GM18873 (cell line): ENCODE measurements around the gene CERS1.
A peak's percentile ranks its signal among the peaks of the same experiment; 100 is the strongest.
"Not testable (repeated sequence)": the region's sequence is repeated elsewhere in the genome, so short reads cannot be mapped to it uniquely, and the experiment has no call there.

Source experiments
- ATAC-seq: cut with Tn5 transposase; IDR thresholded peaks from one replicate; pipeline ENCODE4 v1.9.1; 2021; ENCODE audit warnings: mild to moderate bottlenecking, moderate library complexity, moderate number of reproducible peaks; ENCODE audit not compliant: unreplicated experiment, low FRiP score

Gene CERS1

GRCh38 chr19:18919086-18919899 lies 23.3 kb upstream of the CERS1 start, which contains the start of the genes COPE and DDX49:
COPE (minus strand) TSS chr19:18919387; CDS start chr19:18919348, 39 bp downstream.
DDX49 (plus strand) TSS chr19:18919715; CDS start chr19:18919742, 27 bp downstream.
- ATAC-seq: peak; percentile 93

DNA sequence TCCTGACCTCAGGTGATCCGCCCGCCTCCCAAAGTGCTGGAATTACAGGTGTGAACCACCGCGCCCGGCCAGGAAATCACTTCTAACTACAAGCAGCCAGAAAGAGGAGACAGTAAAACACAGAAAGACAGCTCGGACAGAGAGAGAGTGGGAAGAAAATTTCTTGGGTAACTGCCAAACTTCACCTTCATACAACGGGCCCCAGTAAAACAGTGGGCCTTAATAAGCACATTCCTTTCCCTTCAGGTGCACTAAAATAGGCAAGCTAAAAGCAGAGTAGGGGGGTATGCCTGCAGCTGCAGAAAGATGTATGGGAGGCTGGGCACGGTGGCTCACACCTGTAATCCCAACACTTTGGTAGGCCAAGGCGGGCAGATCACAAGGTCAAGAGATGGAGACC lies 21.6 kb upstream of the CERS1 start:
- not testable (repeated sequence) for ATAC-seq

GRCh38 chr19:18915639-18916038 lies 19.7 kb upstream of the CERS1 start:
- ATAC-seq: no peak

DNA sequence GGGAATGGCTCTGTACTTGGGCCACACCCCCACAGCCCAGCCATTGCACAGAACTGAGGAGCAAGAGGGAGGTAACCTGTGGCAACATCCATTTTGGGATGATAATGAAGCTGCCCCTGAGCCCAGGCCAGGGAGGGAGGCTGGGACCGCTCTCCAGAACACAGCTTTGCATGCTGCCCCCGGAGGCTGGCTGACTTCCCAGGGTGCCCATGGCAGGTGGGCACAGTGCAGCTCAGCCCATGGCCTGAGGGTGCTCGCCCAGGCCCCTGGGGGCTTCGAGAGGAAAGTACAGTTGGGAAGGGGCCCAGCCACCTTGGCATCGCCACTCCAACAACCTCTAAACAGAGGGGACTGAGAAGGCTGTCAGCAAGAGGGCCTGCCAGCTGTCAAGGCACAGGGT lies 17.5 kb upstream of the CERS1 start:
- no peak for ATAC-seq

- no peak for ATAC-seq
Measured at GRCh38 chr19:18912933-18913332, 17.0 kb upstream of the CERS1 start.

- ATAC-seq: no peak
Measured at GRCh38 chr19:18910801-18911436, 15.0 kb upstream of the CERS1 start.

DNA sequence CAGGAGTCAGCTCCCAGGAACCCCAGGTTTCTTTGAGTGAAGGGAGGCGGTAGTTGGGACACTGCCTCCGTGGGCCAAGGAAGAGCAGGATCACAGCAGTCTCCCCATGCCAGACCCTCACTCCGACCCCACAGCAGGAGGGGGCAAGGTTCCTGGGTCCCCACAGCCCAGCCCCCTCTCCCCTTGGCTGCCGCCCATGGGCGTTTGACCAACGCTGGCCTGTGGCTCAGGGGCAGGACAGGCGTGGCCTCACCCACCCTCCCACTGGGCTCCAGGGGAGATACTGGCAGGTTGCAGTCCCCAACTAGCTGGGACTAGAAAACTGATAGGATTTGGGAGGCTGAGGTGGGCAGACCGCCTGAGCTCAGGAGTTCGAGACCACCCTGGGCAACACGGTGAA lies 14.1 kb upstream of the CERS1 start:
- no peak for ATAC-seq

DNA sequence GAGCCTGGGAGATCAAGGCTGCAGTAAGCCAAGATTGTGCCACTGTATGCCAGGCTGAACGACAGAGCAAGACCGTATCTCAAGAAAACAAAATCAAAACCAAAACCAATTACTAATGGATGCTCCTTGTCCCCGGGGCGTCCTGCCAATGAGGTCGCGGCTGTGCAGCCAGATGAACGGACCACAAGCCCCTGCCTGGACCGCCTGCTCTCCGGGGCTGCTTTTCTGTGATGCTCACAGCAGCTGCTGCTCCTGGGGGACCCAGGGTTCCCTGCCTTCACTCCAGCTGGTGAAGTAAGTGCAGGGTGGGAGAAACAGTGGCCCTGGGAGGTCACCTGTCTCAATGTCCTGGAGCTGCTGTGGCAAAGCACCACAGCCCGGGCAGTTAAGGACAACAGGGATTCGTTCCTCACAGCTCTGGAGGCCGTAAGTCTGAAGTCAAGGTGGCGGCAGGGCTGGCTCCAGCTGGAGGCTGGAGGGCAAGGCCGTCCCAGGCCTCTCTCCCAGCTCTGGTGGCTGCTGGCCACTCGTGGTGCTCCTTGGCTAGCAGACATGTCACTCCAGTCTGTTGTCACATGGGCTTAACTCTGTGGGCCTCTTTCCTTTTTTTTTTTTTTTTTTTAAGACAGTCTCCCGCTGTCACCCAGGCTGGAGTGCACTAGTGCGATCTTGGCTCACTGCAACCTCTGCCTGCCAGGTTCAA lies 13.1 kb upstream of the CERS1 start:
- no peak for ATAC-seq

DNA sequence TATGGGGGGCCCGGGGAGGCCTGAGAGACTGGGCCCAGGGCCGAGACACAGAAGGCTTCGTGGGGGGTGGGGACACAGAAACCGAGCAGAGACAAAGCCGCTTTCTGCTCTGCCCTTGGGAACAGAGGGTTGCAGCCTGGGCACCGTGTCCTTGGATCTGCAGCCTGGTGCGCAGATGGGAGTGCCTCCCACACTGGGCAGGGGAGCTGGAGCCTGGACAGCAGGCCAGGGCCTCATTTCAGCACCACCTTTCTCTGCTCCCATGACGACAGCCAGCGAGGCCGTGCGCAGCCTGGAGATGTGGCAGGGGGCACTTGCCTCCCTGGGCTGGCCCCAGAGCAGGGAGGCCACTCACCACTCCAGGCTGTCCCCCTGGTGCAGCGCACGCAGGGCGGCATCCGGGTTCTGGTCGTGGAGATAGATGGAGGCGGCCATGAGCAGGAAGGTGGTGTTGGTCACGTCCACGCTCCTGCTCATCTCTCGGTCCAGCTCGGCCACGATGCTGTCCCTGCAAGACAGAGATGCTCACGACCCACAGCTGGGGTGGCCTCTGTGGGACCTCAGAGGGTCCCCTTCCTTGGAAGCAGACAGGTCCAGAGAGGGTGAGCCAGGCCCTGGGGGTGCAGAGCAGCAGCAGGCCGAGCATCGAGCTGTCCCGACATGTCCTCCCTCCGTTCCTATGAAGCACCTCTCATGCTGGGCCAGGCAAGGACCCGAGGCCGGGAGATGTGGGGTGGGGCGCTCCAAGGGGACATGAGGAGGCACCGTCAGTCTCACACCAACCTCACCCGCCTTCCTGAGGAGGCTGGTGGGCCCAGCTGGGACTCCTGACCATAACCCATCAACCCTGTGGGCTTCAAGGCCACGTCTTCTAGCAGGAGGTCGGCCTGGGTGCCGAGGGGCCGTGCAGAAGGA lies 10.9 kb upstream of the CERS1 start:
- no peak for ATAC-seq

DNA sequence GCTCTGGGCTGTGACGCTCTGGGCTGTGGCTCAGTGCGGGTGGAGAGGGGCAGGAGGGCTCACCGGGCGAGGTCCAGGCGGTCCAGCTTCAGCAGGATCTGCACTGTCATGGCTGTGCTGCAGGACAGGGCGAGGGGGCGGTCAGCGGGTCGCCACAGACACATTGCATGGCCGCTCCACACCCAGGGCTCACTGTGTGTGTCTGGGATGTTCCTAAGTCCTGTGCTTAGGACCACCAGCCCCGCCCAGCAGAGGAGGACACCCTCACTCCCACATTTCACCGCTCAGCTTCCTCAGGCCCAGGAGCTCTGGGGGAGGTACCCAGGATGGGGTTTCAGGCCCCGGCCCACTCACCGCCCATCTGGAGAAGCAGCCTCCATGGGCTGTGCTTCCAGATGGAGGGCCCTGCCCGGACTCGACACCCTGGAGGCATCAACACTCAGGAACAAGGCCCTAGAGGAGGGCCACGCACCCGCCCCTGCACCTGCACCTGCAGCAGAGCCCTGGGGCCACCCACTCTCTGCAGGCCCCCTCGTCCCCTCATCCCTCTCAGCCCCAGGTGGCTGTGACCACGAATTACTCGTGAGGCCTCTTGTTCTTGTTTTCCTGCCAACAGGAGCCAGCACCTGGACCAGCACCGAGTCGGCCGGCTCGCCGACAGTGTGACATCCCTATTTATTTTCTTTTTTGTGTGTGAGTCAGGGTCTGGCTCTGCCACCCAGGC lies 9.7 kb upstream of the CERS1 start:
- no peak for ATAC-seq

DNA sequence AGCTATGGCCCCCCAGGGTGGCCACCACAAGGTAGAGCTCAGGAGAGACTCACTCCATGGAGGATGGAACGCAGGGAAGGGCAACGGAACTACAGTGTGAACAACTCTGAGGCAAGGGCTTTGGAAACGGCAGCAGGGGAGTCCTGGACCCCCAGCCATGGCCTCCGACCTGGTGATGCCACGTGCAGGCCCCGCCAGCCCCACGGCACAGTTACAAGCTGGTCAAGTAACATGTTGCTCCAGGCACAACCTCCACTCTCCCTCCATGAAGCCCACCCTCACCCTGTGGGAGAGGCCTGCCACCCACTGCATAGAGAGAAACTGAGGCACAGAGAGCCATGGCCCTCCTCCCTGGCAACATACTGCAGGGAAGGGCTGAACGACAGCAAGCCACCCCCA lies 9.1 kb upstream of the CERS1 start:
- ATAC-seq: no peak

- no peak for ATAC-seq
Measured at GRCh38 chr19:18904334-18905057, 8.5 kb upstream of the CERS1 start.

DNA sequence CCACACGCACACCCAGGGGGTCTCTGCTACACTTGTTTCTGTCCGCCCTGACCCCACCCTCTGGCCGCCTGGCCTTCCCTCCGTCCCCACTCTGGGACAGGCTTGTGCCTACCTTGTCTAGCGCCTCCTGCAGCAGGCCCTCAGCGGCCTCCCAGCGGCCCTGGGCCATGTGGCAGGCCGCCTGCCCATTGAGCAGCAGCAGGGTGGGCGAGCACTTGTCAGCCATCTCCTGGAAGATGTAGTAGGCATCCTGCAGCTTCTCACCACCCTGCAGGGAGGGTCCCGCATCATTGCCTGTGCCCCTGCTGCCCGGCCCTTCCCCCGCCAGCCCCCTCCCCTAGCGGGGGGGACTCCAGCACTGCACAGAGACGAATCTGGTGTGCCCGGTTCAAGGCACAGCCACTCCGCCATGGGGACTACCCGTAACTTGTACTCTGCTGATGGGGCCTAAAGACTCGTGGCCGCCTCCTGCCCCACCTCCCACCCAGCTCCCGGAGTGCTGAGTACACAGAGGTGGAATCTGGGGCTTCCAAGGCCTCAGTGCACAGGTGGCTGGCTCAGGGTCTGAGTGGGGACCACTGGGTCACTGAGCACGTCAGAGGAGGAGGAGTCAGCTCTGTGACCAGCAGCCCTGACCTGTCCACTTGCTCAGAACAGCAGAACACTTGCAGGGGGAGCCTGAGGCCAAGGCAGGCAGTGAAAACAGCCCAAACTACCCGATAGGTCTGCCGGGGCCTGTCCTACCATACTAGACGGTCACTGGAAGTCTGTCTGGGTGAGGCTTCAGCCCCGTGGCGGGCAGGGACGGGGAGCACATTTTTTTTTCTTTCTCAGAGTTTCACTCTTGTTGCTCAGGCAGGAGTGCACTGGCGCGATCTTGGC lies 7.4 kb upstream of the CERS1 start:
- no peak for ATAC-seq

DNA sequence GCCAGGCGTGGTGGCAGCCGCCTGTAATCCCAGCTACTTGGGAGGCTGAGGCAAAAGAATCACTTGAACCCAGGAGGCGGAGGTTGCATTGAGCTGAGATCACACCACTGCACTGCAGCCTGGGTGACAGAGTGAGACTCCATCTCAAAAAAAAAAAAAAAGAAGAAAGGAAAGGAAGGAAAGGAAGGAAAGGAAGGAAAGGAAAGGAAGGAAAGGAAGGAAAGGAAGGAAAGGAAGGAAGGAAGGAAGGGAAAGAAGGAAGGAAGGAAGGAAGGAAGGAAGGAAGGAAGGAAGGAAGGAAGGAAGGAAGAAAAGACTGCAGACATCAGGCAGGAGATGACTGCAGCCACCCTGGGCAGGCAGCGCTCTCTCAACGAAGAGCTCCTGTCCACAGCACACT lies 6.6 kb upstream of the CERS1 start:
- not testable (repeated sequence) for ATAC-seq

DNA sequence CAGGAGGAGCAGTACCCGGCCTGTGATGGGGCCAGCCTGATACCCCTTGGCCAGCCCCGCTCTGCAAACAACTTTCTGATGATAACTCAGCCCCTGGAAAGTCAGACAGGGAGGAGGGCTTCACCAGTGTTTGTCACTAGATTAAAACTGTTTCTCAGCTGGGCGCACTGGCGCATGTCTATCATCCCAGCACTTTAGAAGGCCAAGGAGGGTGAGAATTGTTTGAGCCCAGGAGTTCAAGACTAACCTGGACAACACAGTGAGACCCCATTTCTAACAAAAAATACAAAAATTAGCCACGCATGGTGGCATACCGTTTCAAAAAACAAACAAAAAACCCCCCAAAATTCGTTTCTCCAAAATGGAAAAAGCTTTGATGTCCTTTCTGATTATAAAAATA lies 5.5 kb upstream of the CERS1 start:
- ATAC-seq: no peak

DNA sequence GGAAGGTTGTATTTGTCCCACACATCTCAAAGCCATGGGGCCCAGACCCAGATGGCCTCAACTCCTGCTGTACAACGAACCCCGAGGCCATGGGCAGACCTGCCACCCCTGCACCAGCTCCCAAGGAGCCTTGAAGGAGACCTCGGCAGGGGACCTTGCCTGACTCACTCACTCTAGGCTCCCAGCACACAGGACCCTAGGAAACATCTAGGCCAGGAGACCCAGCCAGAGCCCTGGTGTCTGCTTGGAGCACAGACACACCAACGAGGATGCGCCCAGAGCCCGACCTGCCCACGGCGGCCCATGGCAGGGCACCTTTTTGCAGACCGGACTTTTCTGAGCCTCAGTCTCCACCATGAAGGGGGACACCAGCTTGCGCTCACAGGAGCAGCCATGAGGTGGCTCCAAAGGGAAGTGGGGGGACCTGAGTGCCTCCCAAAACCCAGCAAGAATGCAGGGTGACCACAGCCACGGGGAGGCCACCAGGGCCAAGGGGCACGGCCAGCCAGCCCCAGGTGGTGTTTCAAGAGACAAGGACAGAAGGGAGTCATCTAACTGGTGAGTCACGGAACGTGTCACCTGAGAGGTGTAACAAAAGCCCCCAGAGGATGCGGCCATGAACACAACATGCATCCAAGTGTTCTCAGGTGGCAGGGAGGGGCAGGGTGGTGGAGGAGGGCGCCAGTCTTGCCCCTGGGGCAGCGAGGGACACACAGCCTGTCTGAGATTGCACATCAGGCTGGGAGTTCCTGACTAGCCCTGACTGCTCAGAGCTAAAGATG lies 4.9 kb upstream of the CERS1 start:
- no peak for ATAC-seq
